GM21381 (cell line): ENCODE results near the gene STKLD1.

Source experiments
- ATAC-seq: cut with Tn5 transposase; IDR thresholded peaks from one replicate; pipeline ENCODE4 v1.9.1; 2021; ENCODE audit warnings: mild to moderate bottlenecking, moderate library complexity; ENCODE audit not compliant: unreplicated experiment

The STKLD1 gene

GRCh38 chr9:133405508-133406438 lies 29.6 kb downstream of the STKLD1 start:
- ATAC-seq = no peak

- ATAC-seq = no peak
Observed at GRCh38 chr9:133406480-133407307, 30.5 kb downstream of the STKLD1 start.

- ATAC-seq = no peak
Observed at GRCh38 chr9:133408042-133408441, 31.9 kb downstream of the STKLD1 start.

- ATAC-seq = no peak
Observed at GRCh38 chr9:133415170-133415569, 39.0 kb downstream of the STKLD1 start.

- ATAC-seq = peak; percentile 79
Observed at GRCh38 chr9:133417541-133418461, 41.6 kb downstream of the STKLD1 start, which contains the start of gene REXO4. REXO4 (minus strand) TSS chr9:133418010; CDS start chr9:133417844, 166 bp downstream.

- no peak for ATAC-seq
Observed at GRCh38 chr9:133419005-133419404, 42.8 kb downstream of the STKLD1 start.

GRCh38 chr9:133420392-133420827 lies 44.2 kb downstream of the STKLD1 start:
- no peak for ATAC-seq

- ATAC-seq = no peak
Observed at GRCh38 chr9:133421615-133422542, 45.7 kb downstream of the STKLD1 start, which contains the start of gene ADAMTS13. ADAMTS13 (plus strand) TSS chr9:133422367; CDS start chr9:133422444, 77 bp downstream.

GRCh38 chr9:133423216-133423615 lies 47.0 kb downstream of the STKLD1 start:
- ATAC-seq = no peak

- no peak for ATAC-seq
Observed at GRCh38 chr9:133424187-133424586, 48.0 kb downstream of the STKLD1 start.

- ATAC-seq = no peak
Observed at GRCh38 chr9:133425049-133425632, 49.0 kb downstream of the STKLD1 start.

GRCh38 chr9:133426011-133426410 lies 49.8 kb downstream of the STKLD1 start:
- ATAC-seq = no peak

- no peak for ATAC-seq
Observed at GRCh38 chr9:133427658-133428348, 51.6 kb downstream of the STKLD1 start.

GRCh38 chr9:133428617-133429101 lies 52.5 kb downstream of the STKLD1 start:
- no peak for ATAC-seq

GRCh38 chr9:133429214-133429613 lies 53.0 kb downstream of the STKLD1 start:
- ATAC-seq = no peak

GRCh38 chr9:133429641-133430161 lies 53.5 kb downstream of the STKLD1 start:
- ATAC-seq = no peak

GRCh38 chr9:133430244-133430643 lies 54.1 kb downstream of the STKLD1 start:
- ATAC-seq = no peak

GRCh38 chr9:133433351-133433843 lies 57.2 kb downstream of the STKLD1 start:
- ATAC-seq = no peak
